Adrenal gland (tissue), 19 donors: ENCODE results near the gene PSAPL1. TPM values are rescaled to one million over a fixed set of nuclear protein-coding genes. Genes with fewer than 3 reads are reported as not detected.

Experiments used
- DNase-seq, 7 donors: peaks; one replicate each; pipeline ENCODE4 v3.0.0-alpha.2; 2019 to 2020
- H3K27ac ChIP-seq, 5 donors: fragments of 200-600 bp; sonication (generic) in 4 of 5; 1 replicate in 3 of 5; 2 replicates in 2 of 5; pipeline versions ENCODE4 v1.5.1 to v1.8.0; 2016 to 2020; ENCODE audit warnings: mild to moderate bottlenecking in 1 of 5
- H3K27me3 ChIP-seq: fragments of 200-600 bp; 2 replicates; pipeline ENCODE4 v1.8.0; 2021
- H3K36me3 ChIP-seq, 2 donors: fragments of 200-600 bp; replicated peaks in 1 of 2; 1 replicate in 1 of 2; 2 replicates in 1 of 2; pipeline versions ENCODE4 v1.5.1 to v1.8.0; 2018 to 2022
- H3K4me1 ChIP-seq, 2 donors: fragments of 200-600 bp; replicated peaks in 1 of 2; 1 replicate in 1 of 2; 2 replicates in 1 of 2; pipeline versions ENCODE4 v1.5.1 to v1.8.0; 2018 to 2021
- H3K4me3 ChIP-seq, 4 donors: fragments of 200-600 bp; sonication (generic) in 3 of 4; one replicate each; pipeline ENCODE4 v1.5.1; 2016 to 2018
- H3K9me3 ChIP-seq, 3 donors: fragments of 200-600 bp; sonication (generic) in 1 of 3; replicated peaks in 1 of 3; 1 replicate in 2 of 3; 2 replicates in 1 of 3; pipeline versions ENCODE4 v1.5.1 to v1.8.0; 2016 to 2021
- POLR2A ChIP-seq, 2 donors: fragments of 450-650 bp; IDR thresholded peaks; one replicate each; pipeline ENCODE4 v1.6.1; 2017; ENCODE audit warnings: antibody characterized with exemption in 2 of 2, mild to moderate bottlenecking in 2 of 2, moderate library complexity in 1 of 2
- WGBS, 4 donors: extraction: QIAGEN DNeasy Blood & Tissue Kit in 2 of 4; methylation state at CpG; one replicate each; pipeline versions ENCODE4 v1.1.5 to v1.1.7; 2013 to 2017; 5-methylcytosine and 5-hydroxymethylcytosine counted together
- intact Hi-C, 2 donors: fragments of 100-400 bp; cut with DNase I; formaldehyde crosslinking; loops; one replicate each; pipeline versions ENCODE4 v1.14.1 to v1.15.0; 2022 to 2023
- long read RNA-seq, 10 donors: library from polyadenylated mRNA in 3 of 10; unstranded in 2 of 10; stranded (forward) in 1 of 10; transcript quantifications; one replicate each; pipeline ENCODE4 v2.0.0 and lab custom pipeline, GENCODE V29; 2021 to 2026
- polyA plus RNA-seq, 3 donors: library from polyadenylated mRNA; stranded (reverse); fragments of 200-250 nt in 2 of 3; fragments of 350-450 nt in 1 of 3; fragmentation: Illumina TruSeq in 1 of 3; extraction: RNeasy Lipid Tissue Mini Kit (QIAGEN cat#74804) in 1 of 3; gene quantifications; one replicate each; pipeline ENCODE4 v1.2.3, GENCODE V29; 2013 to 2014
- total RNA-seq, 9 donors: library from RNA; depleted of rRNA in 4 of 9; stranded (reverse); fragments of >200 nt in 4 of 9; fragments of 120-200 nt in 1 of 9; fragmentation: NEBNext Ultra II Directional in 1 of 9; extraction: Animal tissue kit (Norgen Biotek cat#: 25700) in 1 of 9; gene quantifications; one replicate each; pipeline versions ENCODE4 v1.1.0 to v1.2.4, GENCODE V29; 2013 to 2023
- TF ChIP-seq, protein P1 (sequence below), 6 experiments: fragments of 450-650 bp in 4 of 6; fragments of 200-600 bp in 2 of 6; sonication (generic) in 1 of 6; IDR thresholded peaks; 1 replicate in 5 of 6; 2 replicates in 1 of 6; pipeline versions ENCODE4 v1.5.1 to v1.8.0; 2016 to 2021; ENCODE audit warnings: antibody characterized with exemption in 6 of 6, mild to moderate bottlenecking in 2 of 6, moderate library complexity in 1 of 6
- donor health status: healthy with polysubstance abuse.
- donor health status: Bipolar disorder and iron deficiency.
- donor health status: DM: yes; HTN: yes; CAD: no.
- donor health status: DM: no; HTN: no; CAD: no.
- donor health status: DM: no; HTN: no; CAD: no.
- donor health status: DM: yes; HTN: yes; CAD: no.

The PSAPL1 gene
- total RNA-seq (not detected), polyA plus RNA-seq (under 1 TPM in 2 of 3 donors, not detected in 1; 0.03 to 0.08 TPM)
- long read RNA-seq, donor 1: 0 reads
- long read RNA-seq, donor 2: 0 reads
- long read RNA-seq, donor 3: 0 reads
- long read RNA-seq, donor 4: 0 reads
- long read RNA-seq, donor 5: 0 reads
- long read RNA-seq, donor 6: 0 reads
- long read RNA-seq, donor 7: 0 reads
- long read RNA-seq, donor 8: 0 reads
- long read RNA-seq, donor 9: 0 reads
- long read RNA-seq, donor 10: 0 reads

GRCh38 chr4:7434766-7435150 lies at the start of gene PSAPL1:
Gene PSAPL1, minus strand, starts transcription at chr4:7434930. Its CDS starts 51 bp downstream, at chr4:7434879.
- H3K4me3 ChIP-seq: no peak within 1 kb of the TSS
- peak within 1 kb of the TSS in 1 of 5 donors; percentile 6 for H3K27ac ChIP-seq
- 15 to 26% (median 22%) methylated on average over 6 to 7 of the region's 7 CpGs for WGBS, 4 donors
- no peak for TF ChIP-seq POLR2A (IDR thresholded peaks at IDR 0.05)
- TF ChIP-seq, protein P1, sequence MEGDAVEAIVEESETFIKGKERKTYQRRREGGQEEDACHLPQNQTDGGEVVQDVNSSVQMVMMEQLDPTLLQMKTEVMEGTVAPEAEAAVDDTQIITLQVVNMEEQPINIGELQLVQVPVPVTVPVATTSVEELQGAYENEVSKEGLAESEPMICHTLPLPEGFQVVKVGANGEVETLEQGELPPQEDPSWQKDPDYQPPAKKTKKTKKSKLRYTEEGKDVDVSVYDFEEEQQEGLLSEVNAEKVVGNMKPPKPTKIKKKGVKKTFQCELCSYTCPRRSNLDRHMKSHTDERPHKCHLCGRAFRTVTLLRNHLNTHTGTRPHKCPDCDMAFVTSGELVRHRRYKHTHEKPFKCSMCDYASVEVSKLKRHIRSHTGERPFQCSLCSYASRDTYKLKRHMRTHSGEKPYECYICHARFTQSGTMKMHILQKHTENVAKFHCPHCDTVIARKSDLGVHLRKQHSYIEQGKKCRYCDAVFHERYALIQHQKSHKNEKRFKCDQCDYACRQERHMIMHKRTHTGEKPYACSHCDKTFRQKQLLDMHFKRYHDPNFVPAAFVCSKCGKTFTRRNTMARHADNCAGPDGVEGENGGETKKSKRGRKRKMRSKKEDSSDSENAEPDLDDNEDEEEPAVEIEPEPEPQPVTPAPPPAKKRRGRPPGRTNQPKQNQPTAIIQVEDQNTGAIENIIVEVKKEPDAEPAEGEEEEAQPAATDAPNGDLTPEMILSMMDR (IDR thresholded peaks at IDR 0.05): no peak
- no peaks in the 10 kb centered on the region for H3K4me1 ChIP-seq
- DNase-seq: peak; percentile 43 to 72 (median 65)
- no peaks in the 10 kb centered on the region for H3K36me3 ChIP-seq
- no peaks in the 10 kb centered on the region for H3K27me3 ChIP-seq
- intact Hi-C loops: no loop called here
- H3K9me3 ChIP-seq: no peaks in the 10 kb centered on the region

- Histone ChIP-seq H3K36me3 (no peaks in the 10 kb centered on the region), H3K27ac (no peak overlapping the region), H3K4me1 (no peaks in the 10 kb centered on the region), H3K27me3 (no peaks in the 10 kb centered on the region), H3K9me3 (no peaks in the 10 kb centered on the region), H3K4me3 (no peak overlapping the region)
- WGBS, 4 donors: 81 to 90% (median 83%) methylated on average over 13 to 14 of the region's 14 CpGs
- DNase-seq: no peak
- intact Hi-C loops: no loop called here
- TF ChIP-seq, protein P1 (IDR thresholded peaks at IDR 0.05): no peak
- TF ChIP-seq POLR2A (IDR thresholded peaks at IDR 0.05): no peak
These were observed 46.5 kb upstream of the PSAPL1 start for GRCh38 chr4:7481227-7481626.

- H3K27ac ChIP-seq: no peak overlapping the region
- H3K9me3 ChIP-seq: no peaks in the 10 kb centered on the region
- H3K4me1 ChIP-seq: no peaks in the 10 kb centered on the region
- 80 to 85% (median 81%) methylated on average over 15 to 16 of the region's 16 CpGs; no CpG with 5 or more reads in 1 of the 4 donors for WGBS, 4 donors
- no peak overlapping the region for H3K4me3 ChIP-seq
- H3K36me3 ChIP-seq: no peaks in the 10 kb centered on the region
- no peak for DNase-seq
- H3K27me3 ChIP-seq: no peaks in the 10 kb centered on the region
- intact Hi-C loops: no loop called here
- TF ChIP-seq, protein P1 (IDR thresholded peaks at IDR 0.05): no peak
- TF ChIP-seq POLR2A (IDR thresholded peaks at IDR 0.05): no peak
These were observed 45.7 kb upstream of the PSAPL1 start for GRCh38 chr4:7480423-7480822.

- Histone ChIP-seq H3K4me3 (no peak overlapping the region), H3K36me3 (no peaks in the 10 kb centered on the region), H3K9me3 (no peaks in the 10 kb centered on the region), H3K27me3 (no peaks in the 10 kb centered on the region), H3K27ac (no peak overlapping the region), H3K4me1 (no peaks in the 10 kb centered on the region)
- WGBS, 4 donors: 64 to 79% (median 73%) methylated on average over 10 to 11 of the region's 11 CpGs
- intact Hi-C loops: no loop called here
- TF ChIP-seq, protein P1 (IDR thresholded peaks at IDR 0.05): no peak
- no peak for DNase-seq
These were observed 43.9 kb upstream of the PSAPL1 start for GRCh38 chr4:7478665-7479064.
